DND-41 (cell line): Measurements from ENCODE around the gene FAM20C.
"Not testable (repeated sequence)": the region's sequence is repeated elsewhere in the genome, so short reads cannot be mapped to it uniquely, and the experiment has no call there.

Experiments used
- ATAC-seq: fragments of 200-7000 bp; cut with Tn5 transposase; 3 replicates; pipeline ENCODE4 v1.9.1; 2021; ENCODE audit warnings: low read depth; ENCODE audit not compliant: insufficient read depth
- DNase-seq: peaks from one replicate; pipeline ENCODE4 v3.0.0-alpha.2; 2020
- H2AFZ ChIP-seq: 2 replicates; pipeline ENCODE4 v1.6.0; 2012; ENCODE audit warnings: low read depth, low read length
- H3K27ac ChIP-seq: 2 replicates; pipeline ENCODE4 v1.5.1; 2012; ENCODE audit warnings: low read length, inconsistent platforms
- H3K27me3 ChIP-seq: fragments of 200-600 bp; sonication (generic); 2 replicates; pipeline ENCODE4 v1.6.0; 2012; ENCODE audit warnings: low read length, mild to moderate bottlenecking, inconsistent platforms; ENCODE audit not compliant: insufficient read depth, poor library complexity
- H3K36me3 ChIP-seq: 2 replicates; pipeline ENCODE4 v1.5.1; 2012; ENCODE audit warnings: low read length, inconsistent platforms; ENCODE audit not compliant: insufficient read depth
- H3K4me1 ChIP-seq: 2 replicates; pipeline ENCODE4 v1.5.1; 2012; ENCODE audit warnings: mild to moderate bottlenecking, low read length; ENCODE audit not compliant: insufficient read depth
- H3K4me2 ChIP-seq: 2 replicates; pipeline ENCODE4 v1.6.0; 2012; ENCODE audit warnings: mild to moderate bottlenecking, moderate library complexity, low read length, inconsistent platforms; ENCODE audit not compliant: insufficient read depth
- H3K4me3 ChIP-seq, 2 experiments: fragments of 200-600 bp in 1 of 2; shearing (Covaris generic) in 1 of 2; 2 replicates each; pipeline ENCODE4 v1.5.1; 2012 to 2016; ENCODE audit warnings: inconsistent platforms in 2 of 2, low read length in 2 of 2, mild to moderate bottlenecking in 2 of 2, low read depth in 1 of 2, moderate library complexity in 1 of 2
- H3K79me2 ChIP-seq: 2 replicates; pipeline ENCODE4 v1.6.0; 2012; ENCODE audit warnings: low read length, inconsistent platforms; ENCODE audit not compliant: insufficient read depth
- H3K9ac ChIP-seq: 2 replicates; pipeline ENCODE4 v1.6.0; 2012; ENCODE audit warnings: low read depth, mild to moderate bottlenecking, inconsistent platforms, low read length, moderate library complexity
- H3K9me3 ChIP-seq: 2 replicates; pipeline ENCODE4 v1.5.1; 2012; ENCODE audit warnings: low read length, moderate library complexity, mild to moderate bottlenecking, inconsistent platforms; ENCODE audit not compliant: insufficient read depth, severe bottlenecking
- H4K20me1 ChIP-seq: 2 replicates; pipeline ENCODE4 v1.6.0; 2012; ENCODE audit warnings: low read length; ENCODE audit not compliant: insufficient read depth
- EZH2 ChIP-seq: IDR thresholded peaks from 3 replicates; pipeline ENCODE4 v1.6.1; 2012; ENCODE audit warnings: borderline replicate concordance, low read depth, mild to moderate bottlenecking, moderate library complexity, low read length, inconsistent platforms; ENCODE audit not compliant: severe bottlenecking
- TF ChIP-seq, protein P1 (sequence below): IDR thresholded peaks from 2 replicates; pipeline ENCODE4 v1.5.1; 2012; ENCODE audit warnings: borderline replicate concordance, low read length, moderate library complexity, mild to moderate bottlenecking; ENCODE audit not compliant: poor library complexity, severe bottlenecking; ENCODE audit errors: extremely low read depth

Gene FAM20C

DNA sequence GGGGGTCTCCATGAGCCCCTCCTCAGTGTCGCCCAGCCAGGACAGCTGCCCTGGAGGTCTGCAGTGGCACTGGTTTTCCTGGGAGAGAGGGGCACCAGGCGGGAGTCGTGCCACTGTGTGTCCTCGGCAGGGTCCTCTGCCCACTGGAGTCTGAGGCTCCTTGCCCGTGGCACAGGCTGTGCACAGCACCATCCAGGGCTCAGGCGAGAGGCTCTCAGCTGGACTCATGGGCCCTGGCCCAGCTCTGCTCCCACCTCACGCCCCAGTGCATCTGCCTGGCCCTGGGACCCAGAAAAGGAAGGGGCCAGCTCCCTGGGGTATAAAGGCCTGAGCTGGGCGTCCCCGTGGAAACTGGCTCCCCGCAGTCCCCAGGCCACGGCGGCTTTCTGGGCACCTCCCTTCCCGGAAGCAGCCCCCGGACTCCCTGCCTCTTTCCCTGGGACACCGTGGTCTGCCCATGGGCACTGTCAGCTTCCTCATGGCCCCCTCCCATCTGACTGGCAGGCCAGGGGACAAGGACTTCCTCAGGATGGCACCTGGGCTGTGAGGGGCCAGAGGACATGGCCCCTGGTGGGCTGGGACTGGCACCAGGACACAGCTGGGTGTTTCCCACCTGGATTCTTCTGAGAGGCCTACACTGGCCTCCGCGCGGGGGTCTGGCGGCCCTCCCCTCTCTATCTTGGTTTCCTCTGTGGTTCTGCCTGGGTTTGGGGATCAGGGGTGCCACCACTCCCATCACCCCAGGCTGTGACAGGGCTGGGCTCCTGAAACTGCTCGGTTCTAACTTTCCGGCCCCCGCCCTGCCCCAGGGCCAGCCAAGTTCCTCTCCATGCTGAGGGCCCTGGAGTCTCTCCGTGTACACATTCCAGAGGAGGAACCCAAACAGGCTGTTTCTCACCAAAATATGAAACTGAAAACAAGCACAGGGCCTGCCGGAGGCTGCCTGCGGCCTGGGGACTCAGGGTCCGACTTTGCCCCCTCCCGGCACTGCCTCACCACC, 103.1 kb downstream of the FAM20C start:
- H4K20me1 ChIP-seq, result no peaks in the 10 kb centered on the region; the same call in 1 of the 2 replicates
- no peaks in the 10 kb centered on the region for H3K36me3 ChIP-seq
- no peak overlapping the region for H3K9ac ChIP-seq
- H3K27me3 ChIP-seq, result no peaks in the 10 kb centered on the region
- ATAC-seq (no peak), DNase-seq (no peak)
- H2AFZ ChIP-seq, result no peak overlapping the region
- H3K4me2 ChIP-seq, result no peak overlapping the region
- no peak overlapping the region for H3K27ac ChIP-seq
- no peaks in the 10 kb centered on the region for H3K9me3 ChIP-seq
- no peaks in the 10 kb centered on the region for H3K4me1 ChIP-seq
- H3K4me3 ChIP-seq, result no peak overlapping the region
- TF ChIP-seq EZH2, result no peak
- TF ChIP-seq, protein P1, sequence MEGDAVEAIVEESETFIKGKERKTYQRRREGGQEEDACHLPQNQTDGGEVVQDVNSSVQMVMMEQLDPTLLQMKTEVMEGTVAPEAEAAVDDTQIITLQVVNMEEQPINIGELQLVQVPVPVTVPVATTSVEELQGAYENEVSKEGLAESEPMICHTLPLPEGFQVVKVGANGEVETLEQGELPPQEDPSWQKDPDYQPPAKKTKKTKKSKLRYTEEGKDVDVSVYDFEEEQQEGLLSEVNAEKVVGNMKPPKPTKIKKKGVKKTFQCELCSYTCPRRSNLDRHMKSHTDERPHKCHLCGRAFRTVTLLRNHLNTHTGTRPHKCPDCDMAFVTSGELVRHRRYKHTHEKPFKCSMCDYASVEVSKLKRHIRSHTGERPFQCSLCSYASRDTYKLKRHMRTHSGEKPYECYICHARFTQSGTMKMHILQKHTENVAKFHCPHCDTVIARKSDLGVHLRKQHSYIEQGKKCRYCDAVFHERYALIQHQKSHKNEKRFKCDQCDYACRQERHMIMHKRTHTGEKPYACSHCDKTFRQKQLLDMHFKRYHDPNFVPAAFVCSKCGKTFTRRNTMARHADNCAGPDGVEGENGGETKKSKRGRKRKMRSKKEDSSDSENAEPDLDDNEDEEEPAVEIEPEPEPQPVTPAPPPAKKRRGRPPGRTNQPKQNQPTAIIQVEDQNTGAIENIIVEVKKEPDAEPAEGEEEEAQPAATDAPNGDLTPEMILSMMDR, result no peak
- no peaks in the 10 kb centered on the region for H3K79me2 ChIP-seq

DNA sequence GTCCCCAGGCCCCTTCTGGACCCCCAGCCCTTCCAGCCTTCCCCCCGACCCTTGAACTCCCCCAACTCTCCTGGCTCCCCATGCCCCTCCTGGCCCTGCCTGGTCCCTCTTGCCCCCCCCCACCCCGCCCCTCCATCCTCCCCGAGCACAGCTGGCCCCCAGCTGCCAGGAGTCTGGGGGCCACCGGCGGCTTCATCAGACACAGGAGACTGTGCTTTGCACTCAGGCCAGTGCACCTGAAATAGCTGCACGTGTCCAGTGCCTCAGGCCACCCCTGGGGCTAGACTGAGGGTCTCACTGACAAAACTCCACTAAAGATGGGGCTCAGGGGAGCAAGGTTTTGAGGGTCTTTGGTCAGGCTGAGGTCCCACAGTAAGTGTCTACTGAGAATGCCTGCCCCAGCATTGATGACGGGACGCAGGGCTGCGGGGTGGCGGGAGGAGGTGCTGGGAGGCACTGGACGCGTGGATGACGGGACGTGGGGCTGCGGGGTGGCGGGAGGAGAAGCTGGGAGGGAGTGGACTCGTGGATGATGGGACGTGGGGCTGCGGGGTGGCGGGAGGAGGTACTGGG, 104.1 kb downstream of the FAM20C start:
- Histone ChIP-seq H3K9ac (no peak overlapping the region), H3K4me1 (no peaks in the 10 kb centered on the region), H3K27ac (no peak overlapping the region), H2AFZ (no peak overlapping the region), H3K79me2 (no peaks in the 10 kb centered on the region), H3K27me3 (no peaks in the 10 kb centered on the region), H3K4me2 (no peak overlapping the region), H3K4me3 (no peak overlapping the region), H4K20me1 (no peaks in the 10 kb centered on the region; the same call in 1 of the 2 replicates), H3K9me3 (no peaks in the 10 kb centered on the region), H3K36me3 (no peaks in the 10 kb centered on the region)
- no peak for TF ChIP-seq EZH2
- TF ChIP-seq, protein P1, result no peak
- DNase-seq (no peak), ATAC-seq (no peak)

- H3K36me3 ChIP-seq, H3K9ac ChIP-seq, H3K27me3 ChIP-seq, H3K9me3 ChIP-seq, H3K4me1 ChIP-seq, H4K20me1 ChIP-seq, DNase-seq, H3K79me2 ChIP-seq, H3K4me3 ChIP-seq, ATAC-seq, H2AFZ ChIP-seq, H3K27ac ChIP-seq, H3K4me2 ChIP-seq: not testable (repeated sequence)
These were observed 104.8 kb downstream of the FAM20C start for GRCh38 chr7:297141-297540.

DNA sequence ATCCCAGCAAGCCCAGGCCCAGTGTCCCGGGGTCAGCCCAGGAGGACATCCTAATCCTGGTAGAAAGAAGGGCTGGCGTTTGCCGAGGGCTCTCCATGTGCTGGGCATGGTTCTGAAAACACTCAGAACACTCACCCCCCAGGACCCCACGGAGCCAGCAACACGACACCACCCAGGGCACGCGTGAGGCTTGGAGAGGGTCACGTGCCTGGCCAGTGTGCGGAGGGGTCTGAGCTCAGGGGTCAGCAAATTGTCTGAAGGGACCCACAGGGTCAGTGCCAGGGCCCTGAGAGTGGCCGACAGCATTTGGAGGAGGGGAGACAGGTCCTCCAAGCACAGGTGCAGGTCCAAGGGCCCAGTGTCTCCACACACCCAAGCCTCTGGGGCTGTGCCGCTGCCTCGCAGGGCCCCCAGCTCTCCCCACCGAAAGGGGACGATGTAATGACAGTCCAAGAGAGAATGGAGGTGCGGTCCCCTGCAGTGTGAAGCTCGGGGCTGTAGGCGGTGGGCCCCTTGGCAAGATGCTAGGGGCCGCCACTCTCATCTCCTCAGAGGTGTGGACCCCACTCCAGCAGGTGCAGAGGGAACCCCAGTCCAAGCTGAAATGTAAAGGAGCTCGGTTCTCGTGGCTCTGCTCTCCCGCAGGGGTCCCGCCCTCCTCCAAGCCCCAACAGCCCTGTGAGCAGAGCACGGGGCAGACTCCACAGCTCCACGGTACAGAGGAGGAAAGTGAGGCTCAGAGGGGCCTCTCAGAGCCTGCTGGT, 105.4 kb downstream of the FAM20C start:
- TF ChIP-seq, protein P1, result no peak
- no peak for TF ChIP-seq EZH2
- no peak overlapping the region for H2AFZ ChIP-seq

More for the DNA sequence above, 105.4 kb downstream of the FAM20C start:
- no peaks in the 10 kb centered on the region; the same call in 1 of the 2 replicates for H4K20me1 ChIP-seq
- no peak overlapping the region for H3K4me3 ChIP-seq
- no peaks in the 10 kb centered on the region for H3K4me1 ChIP-seq
- no peaks in the 10 kb centered on the region for H3K36me3 ChIP-seq
- no peak overlapping the region for H3K27ac ChIP-seq
- no peak overlapping the region for H3K9ac ChIP-seq
- H3K4me2 ChIP-seq, result no peak overlapping the region
- no peaks in the 10 kb centered on the region for H3K27me3 ChIP-seq
- H3K9me3 ChIP-seq, result no peaks in the 10 kb centered on the region
- DNase-seq (no peak), ATAC-seq (no peak)
- H3K79me2 ChIP-seq, result no peaks in the 10 kb centered on the region
